ENCODE measurements around the gene MAP3K7.

- TF ChIP-seq ATF3 (IDR thresholded peaks at IDR 0.05) (no peak), REST (IDR thresholded peaks at IDR 0.05) (no peak), RXRA (IDR thresholded peaks at IDR 0.05) (no peak), MAX (IDR thresholded peaks at IDR 0.05) (no peak), JUND (IDR thresholded peaks at IDR 0.05) (no peak), EGR1 (IDR thresholded peaks at IDR 0.05; ENCODE audit: low read depth in 2 of 2) (no peak), SP1 (IDR thresholded peaks at IDR 0.05) (no peak), TAF1 (conservative IDR thresholded peaks at IDR 0.05) (no peak), YY1 (IDR thresholded peaks at IDR 0.05) (no peak)
- TF ChIP-seq, protein P1, sequence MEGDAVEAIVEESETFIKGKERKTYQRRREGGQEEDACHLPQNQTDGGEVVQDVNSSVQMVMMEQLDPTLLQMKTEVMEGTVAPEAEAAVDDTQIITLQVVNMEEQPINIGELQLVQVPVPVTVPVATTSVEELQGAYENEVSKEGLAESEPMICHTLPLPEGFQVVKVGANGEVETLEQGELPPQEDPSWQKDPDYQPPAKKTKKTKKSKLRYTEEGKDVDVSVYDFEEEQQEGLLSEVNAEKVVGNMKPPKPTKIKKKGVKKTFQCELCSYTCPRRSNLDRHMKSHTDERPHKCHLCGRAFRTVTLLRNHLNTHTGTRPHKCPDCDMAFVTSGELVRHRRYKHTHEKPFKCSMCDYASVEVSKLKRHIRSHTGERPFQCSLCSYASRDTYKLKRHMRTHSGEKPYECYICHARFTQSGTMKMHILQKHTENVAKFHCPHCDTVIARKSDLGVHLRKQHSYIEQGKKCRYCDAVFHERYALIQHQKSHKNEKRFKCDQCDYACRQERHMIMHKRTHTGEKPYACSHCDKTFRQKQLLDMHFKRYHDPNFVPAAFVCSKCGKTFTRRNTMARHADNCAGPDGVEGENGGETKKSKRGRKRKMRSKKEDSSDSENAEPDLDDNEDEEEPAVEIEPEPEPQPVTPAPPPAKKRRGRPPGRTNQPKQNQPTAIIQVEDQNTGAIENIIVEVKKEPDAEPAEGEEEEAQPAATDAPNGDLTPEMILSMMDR (IDR thresholded peaks at IDR 0.05; ENCODE audit: low read depth, low read length, missing input control): no peak
Observed at GRCh38 chr6:90477366-90477765, 109.5 kb downstream of the MAP3K7 start.

Measured in liver (tissue), 3 donors.